ENCODE data around the gene PNMA8B.
"Not testable (repeated sequence)": the region's sequence is repeated elsewhere in the genome, so short reads cannot be mapped to it uniquely, and the experiment has no call there.

The PNMA8B gene, protein sequence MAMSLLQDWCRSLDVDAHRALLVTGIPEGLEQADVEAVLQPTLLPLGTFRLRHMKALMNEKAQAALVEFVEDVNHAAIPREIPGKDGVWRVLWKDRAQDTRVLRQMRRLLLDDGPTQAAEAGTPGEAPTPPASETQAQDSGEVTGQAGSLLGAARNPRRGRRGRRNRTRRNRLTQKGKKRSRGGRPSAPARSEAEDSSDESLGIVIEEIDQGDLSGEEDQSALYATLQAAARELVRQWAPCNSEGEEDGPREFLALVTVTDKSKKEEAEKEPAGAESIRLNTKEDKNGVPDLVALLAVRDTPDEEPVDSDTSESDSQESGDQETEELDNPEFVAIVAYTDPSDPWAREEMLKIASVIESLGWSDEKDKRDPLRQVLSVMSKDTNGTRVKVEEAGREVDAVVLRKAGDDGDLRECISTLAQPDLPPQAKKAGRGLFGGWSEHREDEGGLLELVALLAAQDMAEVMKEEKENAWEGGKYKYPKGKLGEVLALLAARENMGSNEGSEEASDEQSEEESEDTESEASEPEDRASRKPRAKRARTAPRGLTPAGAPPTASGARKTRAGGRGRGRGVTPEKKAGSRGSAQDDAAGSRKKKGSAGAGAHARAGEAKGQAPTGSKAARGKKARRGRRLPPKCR

DNA sequence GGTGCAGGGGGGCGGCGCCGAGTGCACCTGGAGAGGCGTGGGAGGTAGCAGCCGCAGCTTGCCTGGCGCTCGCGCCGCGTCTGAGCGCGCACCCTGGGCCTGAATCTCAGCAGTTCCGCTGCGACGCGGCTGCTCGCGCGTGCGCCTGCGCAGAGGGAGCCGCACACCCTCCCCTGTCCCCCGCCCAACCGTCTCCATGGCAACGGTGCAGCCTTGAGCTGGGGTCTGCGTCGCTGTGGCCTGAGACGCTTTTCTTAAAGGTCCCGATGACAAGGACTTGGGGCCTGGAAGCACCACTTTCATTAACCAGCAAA, at the start of gene PNMA8B:
PNMA8B (minus strand) TSS at position 82 of the 314 bp plus-strand sequence. CDS start 402 bp downstream, outside the sequence.
- no peak for DNase-seq (ENCODE audit: low read depth)

DNA sequence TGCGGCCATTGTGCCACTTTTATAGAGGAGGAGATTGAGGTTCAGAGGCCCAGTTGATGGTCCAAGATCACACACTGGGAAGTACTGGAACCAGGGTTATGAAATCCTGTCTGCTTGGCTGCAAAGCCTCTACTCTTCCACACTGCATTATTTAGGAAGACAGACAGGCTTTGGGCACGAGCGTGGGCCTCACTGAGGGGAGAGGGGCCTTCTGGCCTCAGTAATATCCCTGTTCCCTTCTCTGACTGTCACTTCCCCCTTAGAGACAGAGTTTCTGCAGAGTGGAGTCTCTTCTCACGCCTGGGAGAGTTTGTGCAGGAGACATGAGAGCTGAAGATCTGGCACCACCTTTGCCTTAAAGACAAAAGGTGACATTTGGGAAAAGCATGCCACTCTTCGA, 49.0 kb upstream of the PNMA8B start:
- no peak for DNase-seq (ENCODE audit: low read depth)

DNA sequence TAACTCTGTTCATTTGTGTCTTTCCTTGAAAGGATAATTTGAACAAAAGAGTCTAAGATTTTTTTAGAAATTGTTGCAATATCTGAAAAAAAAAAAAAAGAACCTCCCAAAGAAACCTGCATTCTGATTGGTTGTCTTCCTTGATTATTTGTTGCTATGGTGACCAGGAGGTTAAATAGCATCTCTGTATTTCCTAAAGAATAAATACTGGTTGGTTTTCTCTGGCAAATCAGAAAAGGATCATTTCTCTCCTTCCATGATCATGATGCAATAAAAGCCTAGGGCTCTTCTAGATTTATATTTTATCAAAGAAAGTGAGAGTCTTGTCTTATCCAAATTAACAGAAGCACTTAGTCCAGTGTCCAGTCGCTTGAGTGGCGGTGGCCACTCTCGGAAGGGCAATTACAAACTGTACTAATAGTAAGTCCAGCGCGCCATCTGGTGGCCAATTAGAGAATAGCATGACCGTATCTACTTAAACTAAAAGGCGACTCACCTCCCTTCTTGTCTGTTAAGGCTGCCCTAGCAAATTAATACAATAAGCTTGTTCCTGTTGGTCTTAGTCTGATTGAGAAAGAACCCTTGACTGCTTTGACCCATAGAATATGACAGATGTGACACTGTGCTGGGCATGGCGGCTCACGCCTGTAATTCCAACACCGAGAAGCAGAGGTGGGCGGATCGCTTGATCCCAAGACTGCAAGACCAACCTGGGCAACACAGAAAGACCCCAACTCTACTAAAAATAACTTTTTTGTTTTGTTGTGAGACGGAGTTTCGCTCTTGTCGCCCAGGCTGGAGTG, 47.0 kb upstream of the PNMA8B start:
- peak; percentile 70 for DNase-seq (ENCODE audit: low read depth)

DNA sequence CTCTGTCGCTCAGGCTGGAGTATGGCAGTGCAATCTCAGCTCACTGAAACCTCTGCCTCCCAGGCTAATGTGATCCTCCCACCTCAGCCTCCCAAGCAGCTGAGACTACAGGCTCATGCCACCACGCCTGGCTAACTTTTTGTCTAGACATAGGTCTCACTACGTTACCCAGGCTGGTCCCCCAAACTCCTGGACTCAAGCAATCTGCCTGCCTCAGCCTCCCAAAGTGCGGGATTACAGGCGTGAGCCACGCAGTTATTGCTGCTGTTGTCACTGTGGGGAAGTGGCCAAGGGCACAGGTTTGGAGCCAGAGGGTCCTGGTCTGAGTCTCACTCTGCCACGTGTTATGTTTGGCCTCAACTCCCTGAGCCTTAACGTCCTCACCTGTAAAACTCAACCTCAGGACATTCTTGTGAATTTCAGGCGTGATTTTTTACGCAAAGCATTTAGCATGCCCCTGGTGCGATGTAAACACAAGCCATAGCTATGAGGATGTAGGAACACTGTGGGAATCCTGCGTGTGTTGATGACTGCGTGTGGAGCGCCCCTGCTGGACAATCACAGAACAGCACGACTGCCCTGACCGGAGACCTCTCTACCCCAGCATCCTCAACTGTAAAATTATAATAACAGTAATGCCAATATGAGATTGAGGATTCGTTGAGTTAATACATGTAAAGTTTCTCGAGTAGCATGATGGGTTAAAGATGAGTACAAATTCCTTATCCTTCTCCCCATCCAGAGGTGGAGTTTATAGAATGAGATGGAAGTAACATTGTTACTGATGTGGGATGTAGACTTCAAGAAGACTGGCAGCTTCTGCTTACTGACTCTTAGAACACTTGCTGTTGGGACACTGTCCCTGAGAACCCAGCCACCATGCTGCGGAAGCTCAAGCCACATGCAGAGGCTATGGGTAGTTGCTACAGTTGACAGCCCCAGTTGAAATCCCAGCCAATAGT, 41.8 kb upstream of the PNMA8B start:
- peak; percentile 56 for DNase-seq (ENCODE audit: low read depth)

DNA sequence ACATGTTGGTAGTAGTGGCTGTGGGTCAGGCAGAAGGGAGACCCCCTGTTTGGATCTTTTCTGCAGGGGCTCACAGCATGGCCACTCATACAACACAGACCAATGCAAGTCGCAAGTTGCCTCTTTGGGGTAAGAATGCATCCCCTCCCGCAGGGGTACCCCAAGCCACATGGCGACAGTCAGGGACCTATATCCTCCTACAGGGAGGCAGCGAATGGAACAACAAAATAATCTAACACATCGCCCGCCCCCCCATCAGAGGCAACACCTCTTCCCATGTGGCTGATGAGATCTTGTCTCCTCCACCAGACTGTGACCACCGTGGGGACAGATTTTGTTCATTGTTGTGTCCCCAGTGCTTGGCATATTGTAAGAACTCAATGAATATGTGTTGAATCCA, 40.7 kb upstream of the PNMA8B start:
- DNase-seq (ENCODE audit: low read depth): no peak

DNA sequence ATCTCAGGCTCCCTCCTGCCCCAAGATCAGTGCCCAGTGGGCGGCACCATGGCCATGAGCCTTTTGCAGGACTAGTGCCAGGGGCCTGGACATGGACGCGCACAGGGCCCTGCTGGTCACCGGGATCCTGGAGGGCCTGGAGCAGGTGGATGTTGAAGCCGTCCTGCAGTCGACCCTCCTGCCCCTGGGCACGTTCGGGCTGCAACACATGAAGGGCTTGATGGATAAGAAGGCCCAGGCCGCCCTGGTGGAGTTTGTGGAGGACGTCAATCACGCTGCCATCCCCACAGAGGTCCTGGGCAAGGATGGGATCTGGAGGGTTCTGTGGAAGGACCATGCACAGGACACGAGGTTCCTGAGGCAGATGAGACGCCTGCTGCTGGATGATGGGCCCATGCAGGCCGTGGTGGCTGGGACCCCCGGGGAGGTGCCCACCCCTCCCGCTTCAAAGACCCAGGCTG, 38.0 kb upstream of the PNMA8B start:
- DNase-seq (ENCODE audit: low read depth): no peak

DNA sequence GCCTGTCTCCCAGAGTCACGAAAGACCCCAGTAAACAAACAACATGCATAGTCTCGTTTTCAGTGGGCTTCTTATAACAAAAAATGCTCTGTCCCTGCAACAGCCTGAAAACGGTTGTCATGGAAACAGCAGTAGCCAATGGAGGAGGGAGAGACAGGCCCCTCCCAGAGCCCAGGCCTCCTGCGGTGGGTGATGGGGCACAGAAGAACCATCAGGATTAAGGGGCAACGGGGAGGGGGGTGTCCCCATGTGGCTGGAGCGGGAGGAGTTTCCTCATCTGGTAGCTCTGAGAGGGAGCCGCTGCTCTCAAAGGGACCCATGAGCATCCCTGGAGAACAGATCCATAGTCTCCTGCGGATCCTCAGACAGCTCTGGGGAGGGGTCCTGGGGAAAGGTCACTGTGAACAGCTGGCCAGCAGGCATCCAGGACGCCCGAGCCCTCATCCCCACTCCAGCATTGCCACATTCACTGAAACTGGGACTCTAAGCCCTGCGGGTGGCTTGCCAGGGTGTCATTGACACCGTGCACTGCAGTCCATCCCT, 37.5 kb upstream of the PNMA8B start:
- no peak for DNase-seq (ENCODE audit: low read depth)

DNA sequence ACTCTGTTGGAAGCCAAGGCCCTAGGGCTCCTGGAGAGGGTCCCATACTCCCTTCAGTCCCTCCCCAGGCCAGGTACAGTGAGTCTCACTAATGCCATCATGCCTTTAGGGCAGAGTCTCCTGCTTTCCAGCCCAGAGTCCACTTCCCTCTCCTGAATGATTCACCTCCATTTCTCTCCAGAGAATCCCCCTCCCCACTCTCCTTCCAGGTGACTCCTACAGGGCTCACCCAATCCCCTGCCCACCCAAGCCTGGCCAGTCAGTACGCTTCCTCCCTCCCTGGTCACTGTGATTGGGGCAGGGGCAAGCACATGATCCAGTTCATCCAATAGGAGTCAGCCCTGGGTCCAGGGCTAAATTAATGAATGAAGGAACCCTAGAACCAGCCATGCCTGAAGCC, 35.0 kb upstream of the PNMA8B start:
- no peak for DNase-seq (ENCODE audit: low read depth)

DNA sequence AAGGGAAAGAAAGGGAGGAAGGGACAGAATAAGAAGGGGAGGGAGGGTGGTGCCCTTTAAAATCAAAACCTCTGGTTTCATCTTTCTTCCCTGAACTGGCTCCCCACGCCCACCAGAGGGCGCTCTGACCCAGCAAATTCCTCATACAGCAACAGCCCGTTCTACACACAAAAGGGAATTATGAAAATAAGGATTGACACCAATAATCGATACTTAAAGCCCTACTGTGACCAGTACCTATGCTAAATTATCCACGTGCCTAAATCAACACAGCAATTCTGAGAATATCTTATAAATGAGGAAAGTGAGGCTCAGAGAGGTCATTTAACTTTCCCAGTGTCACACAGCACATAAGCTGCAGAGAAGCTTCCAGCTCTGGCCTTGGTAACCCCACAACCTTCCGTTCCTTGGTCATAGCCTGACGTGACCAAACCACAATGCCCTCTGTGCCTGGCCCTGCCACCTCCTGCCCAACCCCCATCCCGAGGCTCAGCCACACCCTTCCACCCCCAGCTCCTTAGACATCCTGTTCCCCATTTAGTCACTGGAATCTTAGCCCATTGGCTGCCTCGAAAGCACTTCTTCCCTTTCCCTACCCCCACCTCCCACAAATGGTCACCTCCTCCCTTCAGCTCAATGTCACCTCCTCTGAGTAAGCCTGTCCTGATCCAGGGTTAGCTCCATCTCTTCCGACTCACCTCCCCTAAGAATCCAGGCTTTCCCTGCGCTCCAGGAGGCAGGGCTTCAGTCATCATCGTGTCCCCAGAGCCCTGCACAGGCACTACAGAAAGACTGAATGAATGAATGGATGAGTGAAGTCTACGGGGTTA, 34.2 kb upstream of the PNMA8B start:
- DNase-seq (ENCODE audit: low read depth): peak; percentile 46

DNA sequence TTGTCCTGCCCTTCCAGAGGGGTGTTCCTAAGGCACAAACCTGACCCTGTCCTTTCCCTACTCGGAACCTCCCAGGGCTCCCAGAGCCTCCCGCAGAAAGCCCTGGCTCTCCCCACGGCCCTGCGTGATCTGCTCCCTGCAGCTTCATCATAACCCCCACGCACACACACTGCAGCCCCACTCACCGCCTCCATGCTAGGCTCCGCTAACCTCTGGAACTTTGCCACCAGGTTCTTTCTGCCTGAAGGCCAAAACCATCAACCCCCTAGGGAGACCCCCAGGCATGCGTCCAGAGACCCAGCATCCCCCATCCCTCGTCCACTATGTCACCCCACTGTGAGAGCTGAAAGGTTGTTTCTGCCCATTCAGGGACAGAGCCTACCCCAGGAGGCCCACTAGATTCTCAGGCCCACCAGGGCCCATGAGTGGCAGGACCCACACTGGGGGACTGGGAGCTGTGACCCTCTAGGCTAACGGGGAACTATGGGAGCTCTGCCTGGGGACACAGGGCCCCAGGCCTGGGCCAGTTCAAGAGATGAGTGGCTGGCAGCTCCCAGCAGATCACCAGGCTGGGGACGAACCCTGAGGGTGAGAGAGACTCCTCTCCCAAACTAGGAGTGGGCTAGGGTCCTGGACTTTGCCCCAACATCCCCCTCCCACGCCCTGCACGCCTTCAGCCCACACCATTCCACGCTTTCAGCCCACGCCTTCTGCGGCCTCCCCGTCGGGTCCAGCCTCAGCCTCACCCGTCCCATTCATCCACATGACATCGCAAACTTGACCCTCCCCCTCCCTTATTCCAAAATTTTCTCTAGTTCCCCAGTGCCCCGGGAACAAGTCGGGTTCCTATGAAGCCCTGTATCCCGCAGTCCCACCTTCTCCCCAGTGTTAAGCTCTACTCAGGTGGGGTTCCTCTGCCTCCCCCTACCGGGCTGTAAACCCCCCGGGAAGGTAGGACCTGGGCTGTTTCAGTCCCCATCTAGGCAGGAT, 33.2 kb upstream of the PNMA8B start:
- DNase-seq (ENCODE audit: low read depth): no peak

DNA sequence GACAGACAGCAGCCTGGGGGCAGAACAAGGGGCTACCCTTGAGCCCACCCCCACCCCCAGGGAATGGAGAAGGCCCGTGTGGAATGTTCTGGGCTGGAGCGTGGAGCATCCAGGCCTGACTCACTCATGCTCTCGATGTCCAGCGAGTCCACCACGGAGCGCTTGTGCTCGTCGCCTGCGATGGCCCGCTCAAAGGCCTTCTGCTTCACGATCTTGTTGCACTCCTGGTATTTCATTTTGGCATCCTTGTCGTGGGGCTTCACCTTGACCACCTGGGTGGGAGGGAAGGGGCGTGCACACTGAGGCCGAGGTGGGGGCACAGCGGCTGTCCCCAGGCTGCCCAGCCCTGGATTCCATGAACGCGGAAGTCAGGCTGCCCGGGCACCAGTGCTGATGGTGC, 31.1 kb upstream of the PNMA8B start:
- DNase-seq (ENCODE audit: low read depth): not testable (repeated sequence)

DNA sequence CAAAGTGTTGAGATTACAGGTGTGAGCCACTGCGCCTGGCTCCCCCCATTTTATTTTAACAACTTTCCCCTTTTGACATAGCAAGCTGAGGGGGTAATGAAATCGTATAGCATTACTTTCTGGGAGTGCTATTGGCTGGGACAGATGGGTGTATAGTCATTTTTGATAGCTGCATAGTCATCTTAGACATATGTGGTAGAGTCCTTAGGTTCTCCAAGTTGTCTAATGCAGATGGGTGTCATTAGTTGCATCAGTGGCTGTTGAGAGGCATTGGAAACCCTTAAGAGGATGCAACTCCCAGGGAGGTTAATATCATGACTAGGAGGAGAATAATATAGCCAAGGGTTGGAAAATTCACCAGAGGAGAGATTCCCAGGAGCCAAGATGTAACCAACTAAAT, 28.6 kb upstream of the PNMA8B start:
- no peak for DNase-seq (ENCODE audit: low read depth)

DNA sequence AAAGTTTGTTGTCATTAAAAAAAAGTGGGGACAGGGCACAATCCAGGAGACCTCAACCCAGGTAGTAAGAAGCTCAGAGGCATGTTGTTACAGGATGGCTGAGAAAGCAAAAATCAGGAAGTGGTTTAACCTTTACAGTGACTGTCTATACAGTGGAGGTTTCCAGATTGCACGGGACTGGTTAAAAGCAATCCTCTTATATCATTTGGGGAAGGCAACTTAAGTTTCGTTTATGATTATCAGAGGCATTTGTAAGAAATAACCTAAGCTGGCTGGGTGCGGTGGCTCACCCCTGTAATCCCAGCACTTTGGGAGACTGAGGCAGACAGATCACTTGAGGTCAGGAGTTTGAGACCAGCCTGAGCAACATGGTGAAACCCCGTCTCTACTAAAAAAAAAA, 27.3 kb upstream of the PNMA8B start:
- DNase-seq (ENCODE audit: low read depth): not testable (repeated sequence)

DNA sequence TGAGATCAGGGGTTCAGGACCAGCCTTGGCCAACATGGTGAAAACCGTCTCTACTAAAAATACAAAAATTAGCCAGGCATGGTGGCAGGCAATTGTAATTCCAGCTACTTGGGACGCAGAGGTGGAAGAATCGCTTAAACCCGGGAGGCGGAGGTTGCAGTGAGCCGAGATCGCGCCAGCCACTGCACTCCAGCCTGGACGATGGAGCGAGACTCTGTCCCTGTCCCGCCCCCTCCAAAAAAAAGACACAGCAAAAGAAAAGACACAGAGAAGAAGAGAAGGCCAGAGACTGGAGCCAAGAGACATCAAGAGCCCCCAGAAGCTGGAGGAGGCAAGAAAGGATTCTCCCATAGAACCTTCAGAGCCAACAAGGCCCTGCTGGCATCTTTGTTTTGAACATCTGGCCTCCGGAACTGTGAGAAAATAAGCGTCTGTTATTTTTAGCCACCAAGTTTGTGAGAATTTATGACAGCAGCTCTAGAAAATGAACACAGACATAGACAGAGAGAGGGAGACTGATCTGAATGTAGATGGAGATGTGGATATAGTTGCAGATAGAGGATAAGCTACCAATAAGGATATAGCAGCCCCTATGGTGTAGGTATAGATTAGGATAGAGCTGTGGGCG, 25.7 kb upstream of the PNMA8B start:
- no peak for DNase-seq (ENCODE audit: low read depth)

DNA sequence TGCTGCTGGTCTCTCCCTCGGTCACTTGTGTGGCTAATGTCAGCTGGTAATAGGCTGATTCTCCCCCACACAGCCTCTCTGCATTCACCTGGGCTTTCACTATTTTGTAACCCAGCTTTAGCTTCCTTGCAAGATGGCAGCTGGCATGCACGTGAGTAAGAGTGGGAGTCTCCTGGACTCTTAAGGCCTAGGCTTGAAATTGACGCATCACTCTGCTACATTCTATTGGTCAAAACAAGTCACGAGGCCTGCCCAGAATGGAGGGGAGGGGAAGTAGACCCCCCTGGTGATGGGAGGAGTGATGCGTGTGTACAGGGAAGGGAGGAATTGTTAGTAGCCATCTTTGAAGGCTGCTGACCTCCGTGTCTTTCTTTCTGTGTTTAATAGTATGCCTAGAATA, 24.9 kb upstream of the PNMA8B start:
- no peak for DNase-seq (ENCODE audit: low read depth)

DNA sequence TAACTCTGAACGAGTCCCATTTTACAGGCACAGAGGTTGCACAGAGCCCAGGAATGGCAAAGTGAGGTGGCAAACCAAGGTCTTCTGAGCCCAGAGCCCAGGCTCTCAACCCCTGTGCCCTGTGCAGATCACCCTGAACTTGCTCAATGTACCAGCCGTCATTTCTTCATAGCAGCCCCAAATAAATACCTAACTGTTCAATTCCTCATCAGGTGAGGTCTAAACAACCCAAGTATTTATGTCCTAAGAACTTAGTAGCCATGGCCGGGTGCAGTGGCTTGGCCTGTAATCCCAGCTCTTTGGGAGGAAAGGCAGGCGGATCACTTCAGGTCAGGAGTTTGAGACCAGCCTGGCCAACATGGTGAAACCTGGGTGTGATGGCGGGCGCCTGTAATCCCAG, 21.8 kb upstream of the PNMA8B start:
- DNase-seq (ENCODE audit: low read depth): no peak

DNA sequence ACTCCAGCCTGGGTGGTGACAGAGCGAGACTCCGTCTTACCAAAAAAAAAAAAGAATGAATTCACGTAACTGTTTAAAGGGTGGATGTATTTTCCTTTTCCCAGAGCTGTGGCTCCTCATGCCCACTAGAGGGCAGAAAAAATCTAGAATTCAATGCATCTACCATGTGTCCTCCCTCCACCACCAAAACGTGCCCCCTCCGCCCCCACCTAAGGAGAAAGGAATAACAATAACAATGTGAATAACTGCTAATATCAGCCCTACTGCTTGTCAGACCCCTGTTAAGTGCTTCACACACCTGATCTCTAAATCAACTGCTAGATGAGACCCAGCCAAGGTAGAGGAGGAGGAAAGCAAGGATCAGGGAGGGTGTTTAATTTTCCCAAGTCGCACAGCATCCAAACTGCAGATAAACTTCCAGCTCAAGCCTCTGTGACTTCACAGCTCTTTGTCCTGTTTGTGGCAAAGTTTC, 20.2 kb upstream of the PNMA8B start:
- no peak for DNase-seq (ENCODE audit: low read depth)

DNA sequence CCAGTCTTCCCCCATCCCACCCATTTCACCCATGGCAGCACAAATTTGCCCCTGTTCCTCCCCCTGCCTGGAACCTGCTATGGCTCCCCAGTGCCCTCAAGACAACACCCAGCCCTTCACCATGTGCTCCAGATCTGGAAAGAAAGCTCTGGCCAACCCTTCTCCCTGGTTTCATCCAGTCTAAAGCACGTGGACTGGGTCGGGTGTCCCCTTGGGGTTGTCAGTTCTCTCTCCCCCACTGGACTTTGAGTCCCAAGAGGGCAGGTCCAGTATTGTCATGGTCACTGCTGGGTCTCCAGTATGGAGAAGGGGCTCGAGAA, 19.6 kb upstream of the PNMA8B start:
- DNase-seq (ENCODE audit: low read depth): no peak
